GM19035 (cell line): ENCODE results near the gene KHDRBS1.
A peak's percentile ranks its signal among the peaks of the same experiment; 100 is the strongest.
"Not testable (repeated sequence)": the region's sequence is repeated elsewhere in the genome, so short reads cannot be mapped to it uniquely, and the experiment has no call there.

Experiments
- ATAC-seq: cut with Tn5 transposase; IDR thresholded peaks from one replicate; pipeline ENCODE4 v1.9.1; 2021; ENCODE audit not compliant: unreplicated experiment

The KHDRBS1 gene, protein sequence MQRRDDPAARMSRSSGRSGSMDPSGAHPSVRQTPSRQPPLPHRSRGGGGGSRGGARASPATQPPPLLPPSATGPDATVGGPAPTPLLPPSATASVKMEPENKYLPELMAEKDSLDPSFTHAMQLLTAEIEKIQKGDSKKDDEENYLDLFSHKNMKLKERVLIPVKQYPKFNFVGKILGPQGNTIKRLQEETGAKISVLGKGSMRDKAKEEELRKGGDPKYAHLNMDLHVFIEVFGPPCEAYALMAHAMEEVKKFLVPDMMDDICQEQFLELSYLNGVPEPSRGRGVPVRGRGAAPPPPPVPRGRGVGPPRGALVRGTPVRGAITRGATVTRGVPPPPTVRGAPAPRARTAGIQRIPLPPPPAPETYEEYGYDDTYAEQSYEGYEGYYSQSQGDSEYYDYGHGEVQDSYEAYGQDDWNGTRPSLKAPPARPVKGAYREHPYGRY

DNA sequence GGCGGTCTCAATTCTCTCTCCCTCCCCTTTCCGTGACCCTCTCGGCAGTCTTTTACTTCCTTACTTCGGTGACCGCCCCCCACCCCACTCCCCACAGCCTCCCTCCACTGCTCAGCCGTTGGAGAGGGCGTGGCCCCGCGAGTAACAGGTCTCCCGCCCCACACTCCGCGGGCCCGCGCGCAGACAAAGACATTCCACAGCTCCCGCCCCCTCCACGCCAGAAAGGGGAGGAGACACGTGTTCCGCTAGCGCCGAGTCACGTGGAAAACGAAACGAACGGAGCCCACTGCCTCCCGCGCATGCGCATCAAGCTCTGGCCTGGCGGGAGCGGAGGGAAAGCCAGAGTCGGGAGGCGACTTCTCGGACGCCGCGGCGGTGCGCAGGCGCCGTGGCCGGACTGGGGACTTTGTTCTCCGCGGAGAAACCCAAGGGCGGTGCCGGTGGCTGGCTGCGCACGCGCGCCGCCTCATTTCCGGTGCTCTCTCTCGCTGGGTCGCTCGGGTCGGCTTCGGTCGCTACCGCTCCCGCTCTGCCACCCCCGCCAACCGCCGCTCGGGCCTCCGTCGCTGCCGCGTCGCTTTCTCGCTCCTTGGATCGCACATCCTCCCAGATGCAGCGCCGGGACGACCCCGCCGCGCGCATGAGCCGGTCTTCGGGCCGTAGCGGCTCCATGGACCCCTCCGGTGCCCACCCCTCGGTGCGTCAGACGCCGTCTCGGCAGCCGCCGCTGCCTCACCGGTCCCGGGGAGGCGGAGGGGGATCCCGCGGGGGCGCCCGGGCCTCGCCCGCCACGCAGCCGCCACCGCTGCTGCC, at the start of gene KHDRBS1:
Gene KHDRBS1, plus strand, starts transcription at position 483 of the 813 bp plus-strand sequence. Its CDS starts 128 bp downstream, at position 611.
- peak; percentile 79 for ATAC-seq

DNA sequence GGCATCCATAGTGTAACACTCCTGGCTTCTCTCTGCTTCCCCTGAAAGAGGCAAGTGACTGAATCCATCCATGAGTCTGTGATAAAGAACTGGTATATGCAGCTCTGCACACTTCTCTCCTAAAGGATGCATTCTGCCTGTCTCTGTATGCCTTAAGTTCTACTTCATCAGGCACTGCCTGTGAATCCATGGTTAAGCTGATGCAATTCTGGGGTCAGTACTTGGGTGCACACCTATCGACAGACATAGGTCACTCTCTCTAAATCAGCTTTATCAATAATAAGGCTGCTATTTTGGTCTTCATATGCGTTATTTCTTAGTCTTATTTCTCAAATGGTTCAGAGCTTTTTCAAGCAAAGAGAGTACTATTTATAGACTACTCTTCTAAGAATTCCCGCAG, 42.8 kb upstream of the KHDRBS1 start:
- no peak for ATAC-seq

DNA sequence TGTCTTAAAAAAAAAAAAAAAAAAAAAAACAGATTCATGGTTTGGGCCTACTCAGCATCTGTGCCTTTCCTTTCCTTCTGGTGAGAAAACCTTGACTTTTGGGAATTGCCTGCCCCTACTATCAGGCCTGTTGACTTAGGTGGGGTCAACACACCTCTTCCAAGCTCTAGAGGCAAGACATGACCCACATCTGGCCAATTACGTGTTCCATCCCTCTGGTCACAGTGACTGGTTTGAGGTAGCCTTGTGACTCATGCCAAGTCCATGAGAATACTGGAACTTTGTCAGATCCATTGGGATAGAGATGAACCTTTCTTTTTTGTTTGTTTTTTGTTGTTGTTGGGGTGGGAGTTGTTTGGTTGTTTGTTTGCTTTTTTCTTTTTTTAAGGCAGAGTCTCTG, 37.3 kb upstream of the KHDRBS1 start:
- no peak for ATAC-seq

DNA sequence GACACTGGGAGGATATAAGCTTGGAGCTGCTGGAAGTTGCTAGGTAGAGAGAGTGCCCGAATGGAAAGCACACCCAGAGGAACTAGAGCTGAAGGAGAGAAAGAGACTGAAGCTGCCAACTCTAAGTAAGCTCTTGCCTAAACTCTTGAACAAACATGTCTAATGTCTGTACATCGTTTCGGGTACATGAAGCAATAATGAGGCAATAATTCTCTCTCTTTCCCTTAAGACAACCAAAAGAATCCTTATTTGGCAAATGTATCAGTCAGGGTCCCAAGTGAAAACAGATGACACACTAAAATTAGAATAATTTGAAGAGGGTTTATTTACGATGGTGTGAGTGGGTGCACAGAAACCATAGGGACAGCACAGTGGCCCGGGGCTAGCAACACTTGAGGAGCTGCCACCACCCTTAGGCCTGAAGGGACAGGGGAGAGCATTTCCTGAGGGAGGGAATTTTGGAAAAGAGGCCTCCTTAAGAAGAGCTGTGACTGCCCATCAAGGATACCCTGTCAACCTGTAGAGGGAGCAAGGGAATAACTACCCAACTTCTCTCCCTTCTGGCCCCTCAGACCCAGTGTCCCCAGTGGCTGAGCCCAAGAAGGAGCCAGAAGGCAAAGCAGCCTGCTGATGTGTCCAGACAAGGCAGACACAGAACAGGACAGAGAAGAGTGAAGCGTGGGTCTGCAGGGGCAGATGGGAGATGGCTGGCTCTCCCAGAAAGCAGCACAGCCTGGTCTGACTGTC, 36.1 kb upstream of the KHDRBS1 start:
- no peak for ATAC-seq

DNA sequence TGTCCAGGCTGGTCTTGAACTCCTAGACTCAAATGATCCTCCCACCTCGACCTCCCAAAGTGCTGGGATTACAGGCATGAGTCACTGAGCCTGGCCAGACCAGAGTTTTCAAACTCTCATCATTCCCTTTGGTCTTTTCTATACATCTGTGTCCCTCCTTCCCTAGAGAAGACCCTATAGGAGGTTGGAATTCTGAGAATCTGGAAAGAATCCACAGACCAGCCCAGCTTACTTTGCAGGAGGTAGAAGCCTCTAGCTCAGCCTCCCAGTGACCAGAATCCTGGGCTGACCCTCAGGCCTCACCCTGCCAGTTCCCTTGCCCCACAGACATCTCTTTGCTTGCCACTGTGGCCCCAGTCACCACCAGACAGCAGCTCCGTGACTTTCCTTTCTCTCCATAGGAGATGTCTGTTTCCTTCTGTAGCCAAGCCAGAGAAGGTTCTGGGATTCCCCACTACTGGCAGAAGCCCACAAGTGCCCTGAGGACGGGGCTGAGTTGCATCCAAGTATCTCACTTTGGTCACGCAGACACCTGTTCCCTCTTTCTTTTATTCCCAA, 34.7 kb upstream of the KHDRBS1 start:
- no peak for ATAC-seq

DNA sequence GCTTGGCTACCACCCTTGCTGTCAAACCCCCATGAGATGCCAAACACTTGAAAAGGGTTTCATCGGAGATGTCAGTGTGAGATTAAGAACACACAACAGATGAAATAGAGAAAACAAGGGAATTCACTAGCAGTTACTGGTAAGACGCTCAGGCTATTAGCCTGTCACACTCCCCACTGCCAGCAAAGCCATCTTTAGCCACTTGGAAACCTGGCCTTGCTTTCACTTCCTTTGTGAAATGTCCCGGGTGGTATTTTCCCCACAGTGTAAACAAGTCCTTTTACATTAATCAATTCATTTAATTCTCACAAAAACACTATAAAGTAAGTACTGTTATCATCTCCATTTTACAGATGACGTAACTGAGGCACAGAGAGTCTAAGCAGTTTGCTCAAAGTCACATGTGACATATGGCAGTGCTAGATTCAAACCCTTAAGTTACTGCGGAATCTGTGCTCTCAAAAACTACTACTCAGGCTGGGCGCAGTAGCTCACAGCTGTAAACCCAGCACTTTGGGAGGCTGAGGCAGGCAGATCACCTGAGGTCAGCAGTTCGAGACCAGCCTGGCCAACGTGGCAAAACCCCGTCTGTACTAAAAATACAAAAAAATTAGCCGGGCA, 32.7 kb upstream of the KHDRBS1 start:
- no peak for ATAC-seq

DNA sequence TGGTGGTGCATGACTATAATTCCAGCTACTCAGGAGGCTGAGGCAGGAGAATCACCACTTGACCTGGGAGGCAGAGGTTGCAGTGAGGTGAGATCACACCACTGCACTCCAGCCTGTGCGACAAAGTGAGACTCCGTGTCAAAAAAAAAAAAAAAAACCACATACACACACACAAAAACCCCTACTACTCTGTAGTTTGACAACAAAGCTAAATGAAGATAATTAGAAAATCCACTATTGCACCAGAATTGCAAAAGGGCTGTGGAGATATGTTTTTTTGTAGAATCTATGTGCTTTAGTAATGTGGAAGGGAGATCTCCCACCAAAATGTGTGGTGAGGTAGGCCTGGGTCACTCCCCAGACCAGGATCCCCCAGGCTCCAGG, 32.2 kb upstream of the KHDRBS1 start:
- ATAC-seq, result no peak

DNA sequence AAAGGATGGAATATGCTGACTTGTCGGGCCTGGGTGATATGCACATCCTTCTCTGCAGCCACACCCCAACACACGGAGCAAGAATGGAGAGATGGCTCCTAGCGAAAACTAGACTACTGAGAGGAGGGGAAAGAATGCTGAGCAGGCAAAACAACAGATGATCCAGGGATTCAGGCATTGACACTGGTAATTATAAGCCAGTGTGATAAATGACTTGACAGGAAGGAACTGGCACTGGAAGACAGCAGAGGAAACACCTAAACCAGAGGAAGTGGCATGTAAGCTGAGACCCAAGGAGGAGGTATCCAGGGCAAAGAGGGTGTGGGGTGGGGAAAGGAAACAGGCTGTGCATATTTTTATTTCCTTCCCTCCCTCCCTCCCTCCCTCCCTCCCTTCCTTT, 31.7 kb upstream of the KHDRBS1 start:
- ATAC-seq, result no peak

DNA sequence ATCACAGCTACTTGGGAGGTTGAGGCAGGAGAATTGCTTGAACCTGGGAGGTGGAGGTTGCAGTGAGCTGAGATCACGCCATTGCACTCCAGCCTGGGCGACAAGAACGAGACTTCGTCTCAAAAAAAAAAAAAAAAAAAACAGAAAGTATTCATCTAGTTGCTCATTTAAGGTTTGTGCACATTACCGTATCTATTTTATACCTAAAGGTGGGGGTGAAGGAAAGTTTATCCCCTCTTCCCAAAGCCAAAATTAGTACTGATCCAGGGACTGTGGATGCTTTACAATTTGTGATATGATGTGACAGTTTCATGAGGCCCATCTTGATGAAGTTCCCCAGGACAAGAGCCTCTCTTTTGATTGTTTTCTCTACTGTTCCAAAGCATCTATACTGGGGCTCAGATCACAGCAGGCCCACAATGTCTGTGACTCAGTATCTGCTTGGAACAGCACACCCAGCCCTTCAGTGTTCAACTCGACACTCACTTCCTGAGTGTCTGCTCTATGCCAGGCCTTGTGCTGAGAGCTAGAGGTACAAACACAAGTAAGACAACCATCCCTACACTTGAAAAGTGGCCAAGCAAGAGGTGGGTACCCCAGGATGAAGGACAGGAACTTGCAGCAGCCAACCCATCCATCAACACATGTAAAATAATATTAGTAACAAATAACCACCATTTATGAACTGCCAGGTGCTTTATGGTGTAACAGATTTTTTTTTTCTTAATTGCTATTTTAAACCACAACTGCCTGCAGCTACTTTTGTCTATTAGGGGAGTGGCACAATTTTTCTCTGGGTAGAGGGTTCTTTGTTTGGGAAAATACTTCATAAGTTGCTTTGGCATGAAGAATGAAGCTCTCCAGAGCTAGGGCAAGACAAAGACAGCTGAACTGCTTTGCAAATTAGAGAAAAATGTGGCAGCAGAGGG, 29.0 kb upstream of the KHDRBS1 start:
- ATAC-seq, result no peak

DNA sequence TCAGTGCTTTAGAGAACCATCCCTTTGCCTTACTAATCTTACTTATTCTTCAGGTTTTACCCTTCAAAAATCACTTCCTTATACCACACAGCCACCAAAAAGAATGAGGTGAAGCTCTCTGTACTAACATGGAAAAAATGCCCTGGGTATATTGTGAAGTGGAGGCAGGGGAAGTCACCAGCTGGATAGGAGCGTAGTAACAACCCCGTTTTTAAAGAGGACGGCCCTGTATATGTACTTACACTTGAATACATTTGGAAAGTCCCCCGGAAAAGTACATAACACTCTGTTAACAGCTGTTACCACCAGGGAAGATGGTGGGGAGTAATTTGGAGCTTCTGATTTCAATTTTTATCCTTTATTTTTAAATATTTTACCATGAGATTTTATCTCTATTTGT, 28.2 kb upstream of the KHDRBS1 start:
- peak; percentile 65 for ATAC-seq

DNA sequence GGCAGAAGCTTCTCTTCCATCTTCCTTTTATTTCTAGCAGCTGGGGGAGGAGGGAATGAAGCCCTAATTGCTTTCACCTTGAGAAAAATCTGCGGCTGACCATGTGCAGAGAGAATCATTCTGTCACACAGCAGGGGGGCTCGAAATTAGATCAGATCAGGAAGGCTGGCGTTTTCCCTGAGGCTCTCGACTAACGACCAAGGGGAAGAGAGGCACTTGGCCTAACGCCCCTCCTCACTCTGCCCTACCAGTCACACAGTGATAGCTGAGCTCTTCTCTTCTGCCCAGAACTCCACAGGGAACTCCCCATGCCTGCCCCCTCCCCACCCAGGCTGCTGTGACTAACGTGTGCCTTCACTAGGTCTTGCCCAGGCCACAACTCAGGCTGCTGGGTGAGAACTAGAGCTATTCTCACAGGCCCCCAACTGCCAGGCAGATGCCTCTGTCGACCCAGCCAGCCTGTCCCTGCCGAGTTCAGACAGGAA, 26.5 kb upstream of the KHDRBS1 start:
- no peak for ATAC-seq

DNA sequence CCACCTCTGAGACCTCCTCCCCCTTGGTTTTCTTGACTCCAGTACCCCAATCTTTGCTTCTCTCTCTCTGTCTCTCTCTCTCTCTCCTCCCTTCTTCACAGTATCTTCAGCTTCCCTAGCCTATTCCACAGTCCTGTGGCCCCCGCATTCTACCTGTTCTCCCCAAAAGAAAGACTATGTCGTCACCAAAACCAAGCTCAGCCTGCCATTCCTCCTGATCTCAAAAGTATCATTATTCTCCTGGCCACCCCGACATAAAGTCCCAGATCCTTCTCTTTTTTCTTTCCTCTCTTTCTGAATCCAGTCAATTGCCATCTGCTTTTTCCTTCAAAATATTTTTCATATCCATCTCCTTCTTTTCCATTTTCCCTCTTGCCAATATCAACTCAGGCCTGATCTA, 23.7 kb upstream of the KHDRBS1 start:
- ATAC-seq, result no peak

DNA sequence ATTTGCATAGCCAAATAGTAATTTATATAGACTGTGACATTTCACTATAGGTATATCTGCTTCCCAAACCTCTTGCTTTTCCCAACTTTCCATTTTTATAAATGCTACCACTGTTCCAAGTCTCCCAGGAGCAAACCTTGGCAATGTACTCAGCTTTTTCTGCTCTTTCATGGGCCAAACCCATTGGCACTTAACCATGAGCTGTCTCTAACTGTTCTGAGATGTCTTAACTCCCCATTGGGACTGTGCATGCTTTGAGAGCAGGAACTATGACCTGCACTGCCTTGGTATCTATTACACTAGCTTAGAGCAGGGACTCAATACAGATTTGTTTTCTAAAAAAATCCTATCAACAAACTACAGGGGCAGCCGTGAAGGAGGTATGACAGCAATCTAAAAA, 22.5 kb upstream of the KHDRBS1 start:
- ATAC-seq, result no peak

DNA sequence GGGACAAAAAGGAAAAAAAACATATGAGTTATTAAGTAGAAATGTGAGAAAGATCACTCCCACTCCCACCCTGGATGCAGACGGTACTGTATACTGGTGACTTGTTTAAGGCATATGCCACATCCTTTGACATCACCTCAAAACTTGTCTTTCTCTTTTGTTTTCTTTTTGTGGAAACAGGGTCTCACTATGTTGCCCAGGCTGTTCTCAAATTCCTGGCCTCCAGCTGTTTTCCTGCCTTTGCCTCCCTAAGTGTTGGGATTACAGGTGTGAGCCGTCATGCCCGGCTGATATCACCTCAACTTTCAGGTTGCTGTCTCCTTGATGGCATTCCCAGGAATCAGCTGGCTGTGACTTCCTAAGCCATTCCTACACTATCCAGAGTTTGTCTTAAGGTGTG, 18.4 kb upstream of the KHDRBS1 start:
- no peak for ATAC-seq

DNA sequence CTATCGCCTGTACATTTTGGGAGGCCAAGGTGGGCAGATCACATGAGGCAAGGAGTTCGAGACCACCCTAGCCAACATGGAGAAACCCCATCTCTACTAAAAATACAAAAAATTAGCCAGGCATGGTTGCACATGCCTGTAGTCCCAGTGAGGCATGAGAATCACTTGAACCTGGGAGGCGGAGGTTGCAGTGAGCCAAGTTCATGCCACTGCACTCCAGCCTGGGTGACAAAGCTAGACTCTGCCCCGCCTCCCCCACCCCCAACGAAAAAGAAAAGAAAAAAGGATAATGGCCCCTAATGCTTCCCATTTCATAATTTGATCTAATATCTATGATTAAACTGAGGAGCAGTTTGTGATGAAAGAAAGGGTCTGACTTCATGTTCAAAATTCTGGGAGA, 17.5 kb upstream of the KHDRBS1 start:
- ATAC-seq, result not testable (repeated sequence)

DNA sequence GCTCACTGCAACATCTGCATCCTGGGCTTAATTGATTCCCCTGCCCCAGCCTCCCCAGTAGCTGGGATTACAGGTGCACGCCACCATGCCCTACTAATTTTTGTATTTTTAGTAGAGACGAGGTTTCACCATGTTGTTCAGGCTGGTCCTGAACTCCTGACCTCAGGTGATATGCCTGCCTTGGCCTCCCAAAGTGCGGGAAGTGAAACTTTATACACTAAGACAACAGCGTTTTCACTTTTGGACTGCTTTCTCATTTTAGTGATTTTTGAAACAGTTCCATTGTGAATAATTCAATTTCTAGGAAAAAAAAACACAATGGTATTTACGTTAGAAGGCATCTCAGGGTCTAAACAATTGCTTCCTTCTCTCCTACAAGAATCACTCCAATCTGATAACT, 11.8 kb upstream of the KHDRBS1 start:
- ATAC-seq, result no peak

DNA sequence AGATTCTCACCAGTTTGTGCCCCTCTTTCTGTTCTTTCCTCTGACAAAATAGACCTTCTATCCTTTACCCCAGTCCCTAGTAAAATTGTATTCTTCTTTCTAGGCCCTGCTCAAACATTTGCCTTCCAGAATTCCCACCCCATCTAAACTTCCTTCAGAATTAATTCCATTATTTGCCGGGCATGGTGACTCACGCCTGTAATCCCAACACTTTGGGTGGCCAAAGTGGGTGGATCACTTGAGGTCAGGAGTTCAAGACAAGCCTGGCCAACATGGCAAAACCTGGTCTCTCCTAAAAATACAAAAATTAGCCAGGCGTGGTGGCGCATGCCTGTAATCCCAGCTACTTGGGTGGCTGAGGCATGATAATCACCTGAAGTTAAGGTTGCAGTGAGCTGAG, 11.4 kb upstream of the KHDRBS1 start:
- ATAC-seq, result not testable (repeated sequence)

DNA sequence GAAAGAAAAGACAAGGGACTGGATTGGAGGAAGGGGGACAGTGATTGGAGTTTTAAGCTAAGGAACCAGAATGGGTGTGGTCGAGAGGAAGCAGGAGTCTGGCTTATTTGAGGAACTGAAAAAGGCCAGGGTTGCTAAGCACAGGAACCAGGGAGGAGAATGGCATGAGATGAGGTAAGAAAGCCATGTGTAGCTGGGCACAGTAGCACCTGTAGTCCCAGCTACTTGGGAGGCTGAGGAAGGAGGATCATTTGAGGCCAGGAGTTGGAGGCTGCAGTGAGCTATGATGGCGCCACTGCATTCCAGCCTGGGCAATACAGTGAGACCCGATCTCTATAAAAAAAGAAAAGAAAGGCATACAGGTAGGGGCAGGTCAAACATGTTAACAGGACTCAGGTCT, 8.1 kb upstream of the KHDRBS1 start:
- no peak for ATAC-seq

DNA sequence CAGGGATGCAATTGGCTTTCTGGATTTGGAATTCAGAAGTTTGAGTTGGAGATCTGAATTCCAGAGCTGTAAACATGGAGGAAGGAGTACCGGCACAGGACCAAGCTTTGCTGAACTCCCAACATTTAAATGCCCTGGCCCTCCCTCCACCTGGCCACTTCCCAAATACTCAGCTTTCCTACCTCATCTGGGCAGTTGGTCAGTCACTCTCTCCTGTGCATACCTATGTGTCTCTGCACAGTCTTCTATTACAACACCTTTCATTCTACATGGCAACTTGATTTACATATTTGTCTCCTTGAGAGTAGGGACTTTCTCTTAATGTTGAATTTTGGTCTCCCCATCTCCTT, 6.1 kb upstream of the KHDRBS1 start:
- ATAC-seq, result no peak

DNA sequence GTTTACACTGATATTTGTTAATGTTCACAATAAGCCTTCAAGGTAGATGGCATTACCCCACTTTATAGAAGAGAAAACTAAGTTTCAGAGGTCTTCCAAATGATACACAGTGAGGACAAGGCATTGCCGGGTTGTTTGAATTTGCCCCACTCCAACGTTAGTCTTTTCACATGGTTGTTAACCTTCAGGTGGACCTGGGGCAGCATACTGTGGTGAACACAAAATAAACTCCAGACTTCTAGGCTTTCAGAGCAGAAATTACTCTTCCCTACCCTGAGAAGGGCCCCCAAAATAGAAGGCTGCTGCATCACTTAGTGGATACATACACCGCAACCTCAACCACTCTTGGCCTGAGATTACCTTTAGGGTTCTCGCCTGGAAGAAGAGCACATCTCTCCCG, 3.4 kb upstream of the KHDRBS1 start:
- no peak for ATAC-seq
